GM18951 (cell line): ENCODE measurements around the gene DEUP1.

Experiments used
- POLR2A ChIP-seq: IDR thresholded peaks from 4 replicates; pipeline ENCODE4 v1.6.1; 2011; ENCODE audit warnings: mild to moderate bottlenecking; ENCODE audit not compliant: insufficient read length, insufficient read depth; ENCODE audit errors: extremely low read depth
- in situ Hi-C: fragments of 300-500 bp; cut with MboI; formaldehyde crosslinking; loops from one replicate; pipeline ENCODE4 v1.12.0; 2022; ENCODE audit warnings: low sequenced_read_pairs, mixed read lengths, inconsistent platforms; ENCODE audit not compliant: unreplicated experiment

DEUP1 gene

DNA sequence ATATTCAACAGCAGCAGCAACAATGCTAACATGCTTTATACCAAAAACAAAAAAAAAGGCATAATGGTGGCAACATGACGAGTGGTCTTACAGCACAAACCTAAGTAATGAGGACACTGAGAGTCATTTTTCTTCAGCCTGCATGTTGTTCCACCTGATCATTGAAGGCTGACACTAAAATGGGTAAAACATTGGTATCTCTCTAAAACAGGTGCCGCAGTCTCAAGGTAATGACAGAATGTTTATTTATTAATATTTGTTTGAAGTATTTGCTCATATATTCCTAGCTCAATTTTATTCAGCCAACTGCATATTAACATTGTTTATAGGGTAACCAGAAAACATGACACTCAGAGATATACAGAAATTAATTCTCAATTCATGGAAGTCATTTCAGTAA is 8.3 kb upstream of the DEUP1 start:
- in situ Hi-C loops, result no loop called here
- TF ChIP-seq POLR2A, result no peak

DNA sequence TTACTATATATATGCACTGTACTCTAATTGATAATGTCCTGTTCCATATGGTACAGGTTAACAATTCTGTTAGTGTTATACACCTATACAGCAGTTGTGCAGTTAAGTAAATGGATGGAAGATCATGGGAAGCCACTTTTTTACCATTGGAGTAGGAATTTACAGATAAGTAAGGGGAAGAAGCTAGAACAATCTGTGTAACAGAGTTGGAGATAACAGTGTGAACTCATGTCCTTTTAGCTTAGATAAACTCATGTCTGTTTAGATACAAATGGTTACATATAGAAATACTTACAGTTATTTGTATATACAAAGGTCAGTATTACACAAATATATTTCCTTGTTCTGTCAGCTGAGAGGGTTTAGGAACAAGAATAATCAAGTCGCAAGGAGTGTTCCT is 6.8 kb upstream of the DEUP1 start:
- TF ChIP-seq POLR2A, result no peak
- in situ Hi-C loops, result no loop called here

DNA sequence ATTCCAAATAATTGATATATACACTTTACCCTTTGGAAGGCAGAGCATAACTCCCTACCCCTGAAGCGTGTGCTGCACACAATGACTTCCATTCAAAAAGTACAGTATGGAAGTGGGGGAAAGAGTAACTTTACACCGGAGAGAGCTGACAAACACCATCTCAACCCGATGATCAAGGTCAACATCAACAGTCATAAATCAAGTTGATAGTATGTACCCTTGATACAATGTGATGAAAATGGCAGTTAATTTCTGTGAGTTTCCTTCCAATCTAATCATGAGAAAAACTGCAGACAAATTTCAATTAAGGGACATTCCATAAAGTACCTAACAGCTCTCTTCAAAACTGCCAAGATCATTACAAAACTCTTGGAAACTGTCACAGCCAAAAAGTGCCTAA is 6.0 kb upstream of the DEUP1 start:
- no peak for TF ChIP-seq POLR2A
- in situ Hi-C loops, result no loop called here

DNA sequence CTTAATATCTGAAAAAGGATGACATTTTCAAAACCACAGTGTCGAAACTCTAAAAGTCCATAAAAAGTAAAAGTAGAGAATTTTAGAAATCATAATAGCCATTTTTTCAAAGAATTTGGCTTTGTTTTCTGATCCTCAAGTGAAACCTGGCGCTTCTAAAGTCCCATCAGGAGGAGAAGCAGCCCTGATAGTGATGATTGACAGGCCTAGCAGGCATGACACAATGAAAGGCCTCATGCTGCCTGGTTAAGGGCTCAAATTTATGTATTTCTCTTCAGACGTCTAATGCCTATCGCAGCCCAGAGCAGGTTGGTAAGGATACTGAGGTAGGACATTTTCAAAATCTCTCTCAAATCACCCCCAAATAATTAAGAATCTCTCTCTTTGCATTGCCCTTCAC is 3.9 kb upstream of the DEUP1 start:
- TF ChIP-seq POLR2A, result no peak
- in situ Hi-C loops, result no loop called here

DNA sequence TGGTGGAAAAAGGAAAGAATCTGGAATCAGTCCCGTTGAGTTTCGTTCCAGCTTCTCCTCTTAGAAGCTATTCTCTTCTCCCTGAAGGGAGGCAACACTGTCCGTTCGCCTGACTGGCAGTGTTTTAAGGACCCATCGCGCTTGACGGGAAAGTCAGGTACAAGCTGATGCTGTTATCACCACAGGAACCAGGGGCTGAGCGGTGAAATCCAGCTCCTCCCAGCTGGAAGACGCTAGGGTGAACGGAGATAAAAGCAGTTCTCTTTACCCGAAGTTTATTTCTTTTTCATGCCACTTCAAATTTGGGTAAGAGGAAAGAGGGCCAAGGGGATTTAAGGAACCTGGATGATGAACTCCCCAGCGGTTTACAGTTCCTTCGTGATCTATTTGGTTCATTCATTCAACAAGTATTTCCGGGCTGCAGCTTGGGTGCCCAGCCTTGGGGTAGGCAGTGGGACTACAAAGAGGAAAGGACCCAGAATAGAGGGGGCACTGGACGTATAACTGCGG is 551 bp upstream of the DEUP1 start:
- TF ChIP-seq POLR2A, result no peak
- in situ Hi-C loops, result no loop called here

DNA sequence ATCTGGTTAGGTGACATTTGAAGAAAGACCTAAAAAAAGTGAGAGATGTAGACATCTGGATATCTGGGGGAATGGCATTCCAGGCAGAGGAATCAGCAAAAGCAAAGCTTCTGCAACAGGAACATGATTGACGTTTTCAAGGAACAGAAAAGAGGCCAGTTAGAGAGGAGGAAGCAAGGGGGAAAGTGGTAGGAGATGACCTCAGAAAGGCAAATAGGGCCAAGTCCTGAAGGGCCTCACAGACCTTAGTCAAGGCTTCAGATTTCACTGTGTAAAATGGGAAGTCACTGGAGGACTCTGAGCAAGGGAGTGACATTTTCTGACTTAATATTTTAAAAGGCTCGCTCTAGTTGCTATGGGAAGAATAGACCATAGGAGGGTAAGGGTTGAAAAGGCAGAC is 9.7 kb downstream of the DEUP1 start:
- no peak for TF ChIP-seq POLR2A
- in situ Hi-C loops, result no loop called here

DNA sequence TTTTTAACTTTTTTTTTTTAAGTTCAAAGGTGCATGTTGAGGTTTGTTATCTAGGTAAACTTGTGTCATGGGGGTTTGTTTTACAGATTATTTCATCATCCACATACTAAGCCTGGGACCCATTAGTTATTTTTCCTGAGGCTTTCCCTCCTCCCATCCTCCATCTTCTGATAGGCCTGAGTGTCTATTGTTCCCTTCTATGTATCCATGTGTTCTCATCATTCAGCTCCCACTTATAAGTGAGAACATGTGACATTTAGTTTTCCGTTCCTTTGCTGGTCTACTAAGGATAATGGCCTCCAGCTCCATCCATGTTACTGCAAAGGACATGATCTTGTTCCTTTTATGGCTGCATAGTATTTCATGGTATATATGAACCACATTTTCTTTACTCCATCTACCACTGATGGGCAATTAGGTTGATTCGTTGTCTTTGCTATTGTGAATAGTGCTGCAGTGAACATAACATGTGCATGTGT is 14.4 kb downstream of the DEUP1 start:
- in situ Hi-C loops, result no loop called here
- no peak for TF ChIP-seq POLR2A

DNA sequence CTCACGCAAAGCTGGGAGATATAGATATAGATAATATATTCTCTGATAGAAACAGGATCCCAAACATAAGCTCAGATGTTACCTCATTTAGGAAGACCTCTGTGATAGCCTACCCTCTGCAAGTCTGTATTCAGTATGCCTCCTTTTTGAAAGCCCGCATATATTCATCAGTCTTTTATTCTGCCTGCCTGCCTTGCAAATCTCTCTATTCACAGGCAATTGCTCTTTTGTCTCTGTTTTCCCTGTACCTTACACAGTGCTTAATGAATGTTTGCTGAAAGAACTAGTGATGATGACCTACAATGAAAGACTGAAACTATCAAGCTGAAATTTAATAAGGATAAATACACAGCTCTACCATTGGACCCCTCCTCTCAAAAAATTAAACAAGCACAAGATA is 18.4 kb downstream of the DEUP1 start:
- in situ Hi-C loops, result no loop called here
- no peak for TF ChIP-seq POLR2A

DNA sequence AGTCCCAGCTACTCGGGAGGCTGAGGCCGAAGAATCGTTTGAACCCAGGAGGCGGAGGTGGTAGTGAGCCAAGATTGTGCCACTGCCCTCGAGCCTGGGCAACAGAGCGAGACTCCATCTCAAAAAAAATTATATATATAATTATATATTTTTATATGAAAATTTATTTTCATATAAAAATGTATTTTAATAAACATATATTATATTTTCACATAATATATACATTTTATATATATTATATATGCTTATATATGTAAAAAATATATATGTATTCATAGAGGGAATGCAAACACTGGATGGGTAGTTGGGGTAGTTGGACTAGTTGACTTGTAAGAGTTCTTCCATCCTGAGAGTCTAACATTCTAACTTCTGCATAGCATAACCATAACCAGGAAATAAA is 20.3 kb downstream of the DEUP1 start:
- TF ChIP-seq POLR2A, result no peak
- in situ Hi-C loops, result no loop called here

DNA sequence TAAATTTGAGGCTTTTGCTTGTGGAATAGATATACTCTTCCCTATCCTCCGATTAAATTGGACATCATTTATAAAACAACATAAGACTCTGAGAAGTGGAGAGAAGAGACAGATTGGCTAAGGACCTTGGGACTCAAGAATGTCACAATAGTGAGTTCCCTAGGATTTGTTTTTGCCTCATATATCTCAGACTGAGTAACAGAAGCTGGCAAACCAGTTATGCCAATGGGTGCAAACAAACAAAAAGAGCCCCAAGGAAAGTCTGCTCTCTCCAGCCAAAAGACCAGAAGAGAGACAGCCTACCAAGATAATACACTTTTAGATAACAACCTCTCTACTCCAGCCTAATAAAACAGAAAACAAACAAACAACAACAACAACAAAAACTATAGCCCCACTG is 28.9 kb downstream of the DEUP1 start:
- in situ Hi-C loops, result no loop called here
- TF ChIP-seq POLR2A, result no peak

DNA sequence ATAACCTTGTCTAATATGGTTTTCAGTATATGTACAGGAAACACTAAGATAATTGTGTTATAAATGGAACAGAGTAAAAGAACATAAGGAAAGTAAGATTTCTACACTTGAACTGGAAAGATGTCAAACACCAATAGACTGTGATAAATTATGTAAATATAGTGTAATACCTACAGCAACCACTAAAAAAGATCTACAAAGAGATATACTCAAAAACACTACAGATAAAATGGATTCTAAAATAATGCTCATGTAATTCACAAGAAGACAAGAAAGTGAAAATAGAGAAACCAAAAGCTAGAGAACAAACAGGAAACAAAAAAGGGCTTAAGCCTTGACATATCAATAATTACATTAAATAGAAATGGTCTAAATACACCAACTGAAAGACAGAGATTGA is 30.9 kb downstream of the DEUP1 start:
- in situ Hi-C loops, result no loop called here
- no peak for TF ChIP-seq POLR2A

DNA sequence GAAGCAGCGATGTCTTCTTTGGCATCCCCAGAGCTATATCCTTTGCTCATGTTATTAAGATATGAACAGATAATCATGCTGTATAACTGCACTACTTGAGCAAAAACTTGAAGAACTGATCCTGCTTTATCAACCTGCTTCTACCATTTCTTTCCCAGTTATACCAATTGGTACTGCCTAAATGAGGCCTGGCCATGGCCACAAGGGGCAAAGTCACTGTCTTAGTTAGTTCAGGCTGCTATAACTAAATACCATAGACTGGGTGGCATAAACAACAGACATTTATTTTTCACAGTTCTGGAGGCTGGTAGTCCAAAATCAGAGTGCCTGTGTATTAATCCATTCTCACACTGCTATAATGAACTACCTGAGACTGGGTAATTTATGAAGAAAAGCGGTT is 37.5 kb downstream of the DEUP1 start:
- in situ Hi-C loops, result no loop called here

DNA sequence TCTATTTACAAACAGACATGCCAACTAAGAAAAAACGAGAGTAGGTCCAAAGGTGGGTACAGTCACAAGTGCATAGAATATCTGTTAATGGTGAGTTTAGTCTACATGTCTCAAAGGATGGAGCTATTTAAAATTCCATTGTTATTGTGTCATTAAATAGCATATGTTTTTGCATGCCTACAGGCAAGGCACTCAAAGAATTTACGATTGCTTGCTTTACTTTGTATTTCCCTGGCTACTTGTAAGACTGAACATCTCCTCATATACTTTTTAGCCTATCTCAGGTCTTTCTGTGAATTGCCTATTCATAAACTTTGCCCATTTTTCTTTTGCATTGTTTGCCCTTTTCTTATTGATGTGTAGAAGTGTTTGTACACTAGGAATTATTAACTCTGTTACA is 39.7 kb downstream of the DEUP1 start:
- no peak for TF ChIP-seq POLR2A
- in situ Hi-C loops, result no loop called here

More for the DNA sequence above, 37.5 kb downstream of the DEUP1 start:
- no peak for TF ChIP-seq POLR2A

DNA sequence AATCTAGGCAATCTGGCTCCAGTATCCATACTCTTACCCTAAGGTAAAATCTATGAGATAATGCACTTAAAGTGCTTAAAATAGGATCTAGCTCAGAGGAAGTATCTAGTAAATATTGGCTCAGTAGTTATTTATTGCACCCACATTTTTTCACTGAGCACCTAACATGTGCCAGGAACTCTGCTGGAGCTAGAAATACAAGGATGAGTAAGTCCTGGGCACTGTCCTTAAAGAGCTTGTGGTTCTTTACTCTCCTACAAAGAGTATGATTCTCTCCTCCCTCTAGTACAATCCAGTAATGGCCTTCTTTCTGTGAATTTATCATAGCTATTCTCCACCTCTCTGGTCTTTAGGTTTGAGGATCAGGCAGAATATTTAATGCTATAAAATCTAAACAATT is 59.2 kb downstream of the DEUP1 start:
- TF ChIP-seq POLR2A, result no peak
- in situ Hi-C loops, result no loop called here

DNA sequence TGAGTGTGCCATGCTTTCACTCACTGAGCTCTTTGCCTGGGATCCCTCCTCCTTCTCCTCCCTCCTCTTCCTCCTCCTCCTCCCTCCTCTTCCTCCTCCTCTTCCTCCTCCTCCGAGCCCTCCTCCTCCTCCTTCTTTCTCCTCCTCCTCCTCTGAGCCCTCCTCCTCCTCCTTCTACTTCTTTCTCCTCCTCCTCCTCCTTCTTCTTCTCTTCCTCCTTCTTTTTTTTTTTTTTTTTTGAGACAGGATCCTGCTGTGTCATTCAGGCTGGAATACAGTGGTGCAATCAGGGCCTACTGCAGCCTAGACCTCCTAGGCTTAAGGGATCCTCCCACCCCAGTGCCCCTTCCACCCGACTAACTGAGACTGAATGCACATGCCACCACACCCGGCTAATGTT is 62.3 kb downstream of the DEUP1 start:
- in situ Hi-C loops, result no loop called here

DNA sequence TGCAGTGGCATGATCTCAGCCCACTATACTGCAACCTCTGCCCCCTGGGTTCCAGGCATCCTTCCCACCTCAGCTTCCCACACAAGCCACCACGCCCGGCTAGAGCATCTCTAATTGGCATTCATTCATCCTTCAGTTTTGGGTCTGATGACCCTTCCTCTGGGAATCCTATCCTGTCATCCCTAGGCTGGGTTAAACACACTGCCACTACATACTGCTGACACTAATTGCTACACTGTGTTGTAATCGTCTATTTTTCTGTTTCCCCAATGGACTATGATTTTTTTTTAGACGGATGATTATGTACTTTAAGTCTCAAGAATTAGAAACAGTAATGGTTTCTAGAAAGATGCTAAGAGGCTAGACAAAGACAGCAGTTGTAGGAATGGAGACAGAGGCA is 62.8 kb downstream of the DEUP1 start:
- no peak for TF ChIP-seq POLR2A
- in situ Hi-C loops, result no loop called here

More for the DNA sequence above, 62.3 kb downstream of the DEUP1 start:
- TF ChIP-seq POLR2A, result no peak

DNA sequence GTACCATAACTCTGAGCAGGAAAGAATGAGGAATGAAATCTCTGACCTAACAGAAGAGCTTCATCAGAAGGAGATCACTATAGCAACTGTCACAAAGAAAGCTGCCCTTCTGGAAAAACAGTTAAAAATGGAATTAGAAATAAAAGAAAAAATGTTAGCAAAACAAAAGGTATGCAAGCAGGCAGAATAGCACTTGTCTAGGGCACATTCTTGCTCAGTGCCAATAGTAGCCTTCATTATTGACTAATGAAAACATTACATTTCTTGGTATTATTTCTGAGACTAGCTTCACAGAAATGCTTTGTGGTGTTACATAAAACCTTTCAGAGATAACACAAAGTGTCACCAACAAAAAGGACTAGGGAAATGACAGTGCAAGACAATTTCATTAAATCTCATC is 63.9 kb downstream of the DEUP1 start:
- in situ Hi-C loops, result no loop called here
- no peak for TF ChIP-seq POLR2A
